ENCODE data around the gene IKZF3. TPM values are rescaled to one million over a fixed set of nuclear protein-coding genes. Genes with fewer than 3 reads are reported as not detected.

Gene IKZF3
- total and polyA plus RNA-seq, 10 of the 15 experiments (the other 5 are each of a cell fraction or from before 2014, with no cell fraction given), result 5.5 to 98.2 (median 47.6) TPM

DNA sequence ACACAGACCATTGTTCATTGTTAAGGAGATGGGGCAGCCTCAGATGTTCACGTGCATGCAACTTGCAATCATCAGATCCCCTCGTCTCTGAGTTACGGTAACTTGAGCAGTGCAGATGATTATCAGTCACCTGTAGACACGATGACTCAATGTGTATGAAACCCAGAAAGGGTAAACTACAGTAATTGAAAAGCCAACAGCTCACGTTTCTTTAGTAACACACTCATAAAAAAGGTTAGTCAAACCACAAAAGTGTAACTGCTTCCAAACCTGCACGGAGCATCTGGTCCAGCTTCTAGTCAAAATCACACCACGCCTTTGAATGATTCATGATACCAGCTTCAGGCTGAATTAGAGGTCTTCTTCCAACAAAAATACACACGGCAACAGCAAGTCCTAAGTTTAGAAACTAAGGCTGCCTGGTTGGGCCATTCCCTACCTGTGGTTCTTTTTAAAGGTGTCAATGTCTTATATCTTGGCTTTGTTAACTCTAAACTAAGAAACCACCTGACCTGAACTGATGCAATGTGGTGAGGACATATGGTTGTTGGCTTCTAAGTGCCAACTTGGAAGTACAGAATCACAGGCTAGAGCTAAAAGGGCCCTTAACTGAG lies 94.0 kb downstream of the IKZF3 start (continued):
- TF ChIP-seq EP300 (IDR thresholded peaks at IDR 0.05; ENCODE audit: borderline replicate concordance in 1 of 2, control insufficient read depth in 1 of 2, low read depth in 2 of 2, low read length in 2 of 2) (peak; percentile 76 to 92), DPF2 (IDR thresholded peaks at IDR 0.05) (peak; percentile 71), ZNF384 (IDR thresholded peaks at IDR 0.05; ENCODE audit: borderline replicate concordance, low read depth, low read length) (no peak), ATF7 (IDR thresholded peaks at IDR 0.05; ENCODE audit: low read depth) (peak; percentile 93), HDAC6 (IDR thresholded peaks at IDR 0.05; ENCODE audit: unreplicated experiment) (no peak), SMAD5 (IDR thresholded peaks at IDR 0.05; ENCODE audit: low read depth) (no peak), SMARCA5 (IDR thresholded peaks at IDR 0.05) (0 out of 2 replicates have a peak, but pooled peaks have one; percentile 1), BRCA1 (IDR thresholded peaks at IDR 0.05; ENCODE audit: low read depth, low read length) (no peak), NR2C1 (IDR thresholded peaks at IDR 0.05) (no peak), MXI1 (IDR thresholded peaks at IDR 0.05; ENCODE audit: low read depth, low read length) (peak; percentile 85), BHLHE40 (IDR thresholded peaks at IDR 0.05; ENCODE audit: borderline replicate concordance in 1 of 2, low read depth in 2 of 2, low read length in 1 of 2) (peak; percentile 99 to 100), MTA2 (IDR thresholded peaks at IDR 0.05; ENCODE audit: low read depth) (peak; percentile 94), RFX5 (IDR thresholded peaks at IDR 0.05; ENCODE audit: low read depth, low read length) (no peak), PAX5 (IDR thresholded peaks at IDR 0.05; ENCODE audit: borderline replicate concordance, low read depth, low read length) (peak; percentile 75; the same call in 1 of the 2 replicates), ZNF217 (IDR thresholded peaks at IDR 0.05) (no peak)
- TF ChIP-seq, protein P1, sequence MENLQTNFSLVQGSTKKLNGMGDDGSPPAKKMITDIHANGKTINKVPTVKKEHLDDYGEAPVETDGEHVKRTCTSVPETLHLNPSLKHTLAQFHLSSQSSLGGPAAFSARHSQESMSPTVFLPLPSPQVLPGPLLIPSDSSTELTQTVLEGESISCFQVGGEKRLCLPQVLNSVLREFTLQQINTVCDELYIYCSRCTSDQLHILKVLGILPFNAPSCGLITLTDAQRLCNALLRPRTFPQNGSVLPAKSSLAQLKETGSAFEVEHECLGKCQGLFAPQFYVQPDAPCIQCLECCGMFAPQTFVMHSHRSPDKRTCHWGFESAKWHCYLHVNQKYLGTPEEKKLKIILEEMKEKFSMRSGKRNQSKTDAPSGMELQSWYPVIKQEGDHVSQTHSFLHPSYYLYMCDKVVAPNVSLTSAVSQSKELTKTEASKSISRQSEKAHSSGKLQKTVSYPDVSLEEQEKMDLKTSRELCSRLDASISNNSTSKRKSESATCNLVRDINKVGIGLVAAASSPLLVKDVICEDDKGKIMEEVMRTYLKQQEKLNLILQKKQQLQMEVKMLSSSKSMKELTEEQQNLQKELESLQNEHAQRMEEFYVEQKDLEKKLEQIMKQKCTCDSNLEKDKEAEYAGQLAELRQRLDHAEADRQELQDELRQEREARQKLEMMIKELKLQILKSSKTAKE (IDR thresholded peaks at IDR 0.05; ENCODE audit: low read depth, poor library complexity, severe bottlenecking), result peak; percentile 92
- TF ChIP-seq, protein P2, sequence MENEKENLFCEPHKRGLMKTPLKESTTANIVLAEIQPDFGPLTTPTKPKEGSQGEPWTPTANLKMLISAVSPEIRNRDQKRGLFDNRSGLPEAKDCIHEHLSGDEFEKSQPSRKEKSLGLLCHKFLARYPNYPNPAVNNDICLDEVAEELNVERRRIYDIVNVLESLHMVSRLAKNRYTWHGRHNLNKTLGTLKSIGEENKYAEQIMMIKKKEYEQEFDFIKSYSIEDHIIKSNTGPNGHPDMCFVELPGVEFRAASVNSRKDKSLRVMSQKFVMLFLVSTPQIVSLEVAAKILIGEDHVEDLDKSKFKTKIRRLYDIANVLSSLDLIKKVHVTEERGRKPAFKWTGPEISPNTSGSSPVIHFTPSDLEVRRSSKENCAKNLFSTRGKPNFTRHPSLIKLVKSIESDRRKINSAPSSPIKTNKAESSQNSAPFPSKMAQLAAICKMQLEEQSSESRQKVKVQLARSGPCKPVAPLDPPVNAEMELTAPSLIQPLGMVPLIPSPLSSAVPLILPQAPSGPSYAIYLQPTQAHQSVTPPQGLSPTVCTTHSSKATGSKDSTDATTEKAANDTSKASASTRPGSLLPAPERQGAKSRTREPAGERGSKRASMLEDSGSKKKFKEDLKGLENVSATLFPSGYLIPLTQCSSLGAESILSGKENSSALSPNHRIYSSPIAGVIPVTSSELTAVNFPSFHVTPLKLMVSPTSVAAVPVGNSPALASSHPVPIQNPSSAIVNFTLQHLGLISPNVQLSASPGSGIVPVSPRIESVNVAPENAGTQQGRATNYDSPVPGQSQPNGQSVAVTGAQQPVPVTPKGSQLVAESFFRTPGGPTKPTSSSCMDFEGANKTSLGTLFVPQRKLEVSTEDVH (IDR thresholded peaks at IDR 0.05; ENCODE audit: low read depth, partially characterized antibody), result no peak
- TF ChIP-seq, protein P3, sequence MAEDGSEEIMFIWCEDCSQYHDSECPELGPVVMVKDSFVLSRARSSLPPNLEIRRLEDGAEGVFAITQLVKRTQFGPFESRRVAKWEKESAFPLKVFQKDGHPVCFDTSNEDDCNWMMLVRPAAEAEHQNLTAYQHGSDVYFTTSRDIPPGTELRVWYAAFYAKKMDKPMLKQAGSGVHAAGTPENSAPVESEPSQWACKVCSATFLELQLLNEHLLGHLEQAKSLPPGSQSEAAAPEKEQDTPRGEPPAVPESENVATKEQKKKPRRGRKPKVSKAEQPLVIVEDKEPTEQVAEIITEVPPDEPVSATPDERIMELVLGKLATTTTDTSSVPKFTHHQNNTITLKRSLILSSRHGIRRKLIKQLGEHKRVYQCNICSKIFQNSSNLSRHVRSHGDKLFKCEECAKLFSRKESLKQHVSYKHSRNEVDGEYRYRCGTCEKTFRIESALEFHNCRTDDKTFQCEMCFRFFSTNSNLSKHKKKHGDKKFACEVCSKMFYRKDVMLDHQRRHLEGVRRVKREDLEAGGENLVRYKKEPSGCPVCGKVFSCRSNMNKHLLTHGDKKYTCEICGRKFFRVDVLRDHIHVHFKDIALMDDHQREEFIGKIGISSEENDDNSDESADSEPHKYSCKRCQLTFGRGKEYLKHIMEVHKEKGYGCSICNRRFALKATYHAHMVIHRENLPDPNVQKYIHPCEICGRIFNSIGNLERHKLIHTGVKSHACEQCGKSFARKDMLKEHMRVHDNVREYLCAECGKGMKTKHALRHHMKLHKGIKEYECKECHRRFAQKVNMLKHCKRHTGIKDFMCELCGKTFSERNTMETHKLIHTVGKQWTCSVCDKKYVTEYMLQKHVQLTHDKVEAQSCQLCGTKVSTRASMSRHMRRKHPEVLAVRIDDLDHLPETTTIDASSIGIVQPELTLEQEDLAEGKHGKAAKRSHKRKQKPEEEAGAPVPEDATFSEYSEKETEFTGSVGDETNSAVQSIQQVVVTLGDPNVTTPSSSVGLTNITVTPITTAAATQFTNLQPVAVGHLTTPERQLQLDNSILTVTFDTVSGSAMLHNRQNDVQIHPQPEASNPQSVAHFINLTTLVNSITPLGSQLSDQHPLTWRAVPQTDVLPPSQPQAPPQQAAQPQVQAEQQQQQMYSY (CRISPR knock-in tag; IDR thresholded peaks at IDR 0.05), result no peak
